ENCODE results near the gene ZNRF3.

Gene ZNRF3

GRCh38 chr22:28923826-28924732 is 40.7 kb downstream of the ZNRF3 start:
- no peak overlapping the region for H3K4me3 ChIP-seq (ENCODE audit: low read depth, low read length)
- DNase-seq (ENCODE audit: low read depth), result no peak

GRCh38 chr22:28925916-28926315 is 42.5 kb downstream of the ZNRF3 start:
- no peak for DNase-seq (ENCODE audit: low read depth)
- no peak overlapping the region for H3K4me3 ChIP-seq (ENCODE audit: low read depth, low read length)

GRCh38 chr22:28927630-28928029 is 44.3 kb downstream of the ZNRF3 start:
- H3K4me3 ChIP-seq (ENCODE audit: low read depth, low read length), result no peak overlapping the region
- DNase-seq (ENCODE audit: low read depth), result no peak

- no peak overlapping the region for H3K4me3 ChIP-seq (ENCODE audit: low read depth, low read length)
- DNase-seq (ENCODE audit: low read depth), result no peak
These were observed 45.8 kb downstream of the ZNRF3 start for GRCh38 chr22:28929197-28929596.

- no peak for DNase-seq (ENCODE audit: low read depth)
- H3K4me3 ChIP-seq (ENCODE audit: low read depth, low read length), result no peak overlapping the region
These were observed 47.1 kb downstream of the ZNRF3 start for GRCh38 chr22:28930357-28931007.

- no peak overlapping the region for H3K4me3 ChIP-seq (ENCODE audit: low read depth, low read length)
- DNase-seq (ENCODE audit: low read depth), result no peak
These were observed 48.6 kb downstream of the ZNRF3 start for GRCh38 chr22:28931844-28932567.

- no peak for DNase-seq (ENCODE audit: low read depth)
These were observed 49.9 kb downstream of the ZNRF3 start for GRCh38 chr22:28933321-28933720.

GRCh38 chr22:28934026-28934425 is 50.7 kb downstream of the ZNRF3 start:
- DNase-seq (ENCODE audit: low read depth), result no peak
- no peak overlapping the region for H3K4me3 ChIP-seq (ENCODE audit: low read depth, low read length)

More at GRCh38 chr22:28933321-28933720, 49.9 kb downstream of the ZNRF3 start:
- no peak overlapping the region for H3K4me3 ChIP-seq (ENCODE audit: low read depth, low read length)

- DNase-seq (ENCODE audit: low read depth), result no peak
- H3K4me3 ChIP-seq (ENCODE audit: low read depth, low read length), result no peak overlapping the region
These were observed 51.8 kb downstream of the ZNRF3 start for GRCh38 chr22:28935140-28935539.

GRCh38 chr22:28935713-28936112 is 52.3 kb downstream of the ZNRF3 start:
- no peak for DNase-seq (ENCODE audit: low read depth)
- H3K4me3 ChIP-seq (ENCODE audit: low read depth, low read length), result no peak overlapping the region

GRCh38 chr22:28936200-28936599 is 52.8 kb downstream of the ZNRF3 start:
- no peak for DNase-seq (ENCODE audit: low read depth)
- H3K4me3 ChIP-seq (ENCODE audit: low read depth, low read length), result no peak overlapping the region

- no peak for DNase-seq (ENCODE audit: low read depth)
- H3K4me3 ChIP-seq (ENCODE audit: low read depth, low read length), result no peak overlapping the region
These were observed 54.0 kb downstream of the ZNRF3 start for GRCh38 chr22:28937206-28938025.

- H3K4me3 ChIP-seq (ENCODE audit: low read depth, low read length), result no peak overlapping the region
These were observed 55.0 kb downstream of the ZNRF3 start for GRCh38 chr22:28938286-28938833.

GRCh38 chr22:28939394-28939793 is 56.0 kb downstream of the ZNRF3 start:
- H3K4me3 ChIP-seq (ENCODE audit: low read depth, low read length), result no peak overlapping the region

More at GRCh38 chr22:28938286-28938833, 55.0 kb downstream of the ZNRF3 start:
- no peak for DNase-seq (ENCODE audit: low read depth)

GRCh38 chr22:28939932-28940331 is 56.6 kb downstream of the ZNRF3 start:
- no peak overlapping the region for H3K4me3 ChIP-seq (ENCODE audit: low read depth, low read length)

More at GRCh38 chr22:28939394-28939793, 56.0 kb downstream of the ZNRF3 start:
- no peak for DNase-seq (ENCODE audit: low read depth)

GRCh38 chr22:28940441-28940840 is 57.1 kb downstream of the ZNRF3 start:
- DNase-seq (ENCODE audit: low read depth), result no peak
- no peak overlapping the region for H3K4me3 ChIP-seq (ENCODE audit: low read depth, low read length)

More at GRCh38 chr22:28939932-28940331, 56.6 kb downstream of the ZNRF3 start:
- no peak for DNase-seq (ENCODE audit: low read depth)

- no peak for DNase-seq (ENCODE audit: low read depth)
- H3K4me3 ChIP-seq (ENCODE audit: low read depth, low read length), result no peak overlapping the region
These were observed 59.0 kb downstream of the ZNRF3 start for GRCh38 chr22:28942333-28942732.

- no peak overlapping the region for H3K4me3 ChIP-seq (ENCODE audit: low read depth, low read length)
- no peak for DNase-seq (ENCODE audit: low read depth)
These were observed 59.6 kb downstream of the ZNRF3 start for GRCh38 chr22:28942801-28943500.
